Glomerular endothelial cell (primary cell): ENCODE results near the gene CPNE9. TPM values are rescaled to one million over a fixed set of nuclear protein-coding genes. Genes with fewer than 3 reads are reported as not detected.

Source experiments
- DNase-seq: peaks from one replicate; pipeline ENCODE4 v3.0.0-alpha.2; 2011; ENCODE audit warnings: low read depth, low spot score; ENCODE audit errors: extremely low read depth
- total RNA-seq: library from RNA; depleted of rRNA; stranded (reverse); fragments of >200 nt; gene quantifications from 2 replicates; pipeline ENCODE4 v1.2.3, GENCODE V29; 2015

CPNE9 gene
- total RNA-seq, 1 donor from 2014 or later, result not detected

DNA sequence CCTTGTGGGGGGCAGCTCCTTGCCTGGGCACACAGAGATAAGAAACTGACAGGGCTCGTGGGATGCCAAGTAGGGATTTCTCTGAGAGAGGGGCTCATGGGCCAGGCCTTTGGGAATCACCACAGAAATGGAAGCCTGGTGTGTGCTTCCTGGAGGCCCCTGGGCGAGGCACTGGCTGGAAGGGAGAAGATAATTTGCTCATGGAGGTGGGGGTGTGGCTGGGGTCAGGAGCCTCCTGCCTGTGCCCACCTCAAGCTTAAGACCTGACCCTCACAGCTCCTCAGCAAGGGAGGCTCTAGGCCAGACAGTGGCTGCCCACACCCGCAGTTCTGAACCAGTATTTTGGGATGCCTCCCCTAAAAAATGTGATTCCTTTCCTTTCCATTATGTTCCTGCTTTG is 16.9 kb upstream of the CPNE9 start:
- DNase-seq, result no peak

DNA sequence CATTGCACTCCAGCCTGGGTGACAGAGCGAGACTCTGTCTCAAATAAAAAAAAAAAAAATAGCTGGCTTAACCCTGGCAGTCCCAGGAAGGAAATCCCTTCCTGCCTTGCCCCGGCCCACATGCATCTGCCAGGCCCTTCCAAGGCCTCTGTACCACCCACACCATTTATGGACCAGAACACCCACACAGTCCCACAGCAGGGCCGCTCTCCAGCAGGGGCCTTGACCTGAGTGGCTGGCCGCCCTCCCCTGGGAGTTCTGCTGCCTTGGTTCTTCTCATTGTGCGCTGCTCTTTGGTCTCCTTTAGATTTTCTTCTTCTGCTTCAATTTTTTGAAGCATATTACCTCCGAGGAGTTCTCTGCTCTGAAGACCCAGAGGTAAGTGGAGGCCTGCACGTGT is 16.1 kb upstream of the CPNE9 start:
- DNase-seq, result no peak

DNA sequence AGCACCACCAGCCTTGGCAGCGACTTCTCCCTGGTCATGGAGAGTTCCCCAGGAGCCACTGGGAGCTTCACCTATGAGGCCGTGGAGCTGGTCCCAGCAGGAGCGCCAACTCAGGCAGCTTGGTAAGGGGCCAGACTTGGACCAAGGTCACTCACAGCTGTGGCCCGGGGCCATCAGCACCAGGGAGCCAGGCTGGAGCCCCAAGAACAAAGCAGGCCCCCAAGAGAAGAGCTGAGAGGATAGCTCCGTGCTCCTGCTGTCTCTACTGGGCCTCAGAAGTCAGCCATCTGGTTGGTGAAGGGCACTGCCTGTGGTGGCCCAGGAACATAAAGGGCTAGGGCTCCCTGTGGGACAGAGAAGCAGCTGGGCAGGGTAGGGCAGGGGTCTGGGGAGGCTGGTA is 14.7 kb upstream of the CPNE9 start:
- no peak for DNase-seq

DNA sequence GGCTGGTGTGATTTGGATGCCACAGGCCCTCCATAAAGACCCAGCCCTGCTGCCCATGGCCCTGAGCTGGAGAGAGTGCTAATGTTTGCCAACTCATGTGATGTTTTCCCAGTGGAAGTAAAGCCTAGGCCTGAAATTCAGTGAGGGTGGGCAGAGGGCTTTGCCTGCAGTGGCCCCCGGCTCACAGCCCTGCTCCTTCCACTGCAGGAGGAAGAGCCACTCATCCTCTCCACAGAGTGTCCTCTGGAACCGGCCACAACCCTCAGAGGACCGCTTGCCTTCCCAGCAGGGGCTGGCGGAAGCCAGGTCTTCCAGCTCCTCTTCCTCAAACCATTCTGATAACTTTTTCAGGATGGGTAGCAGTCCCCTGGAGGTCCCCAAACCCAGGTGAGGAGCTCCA is 13.9 kb upstream of the CPNE9 start:
- no peak for DNase-seq

DNA sequence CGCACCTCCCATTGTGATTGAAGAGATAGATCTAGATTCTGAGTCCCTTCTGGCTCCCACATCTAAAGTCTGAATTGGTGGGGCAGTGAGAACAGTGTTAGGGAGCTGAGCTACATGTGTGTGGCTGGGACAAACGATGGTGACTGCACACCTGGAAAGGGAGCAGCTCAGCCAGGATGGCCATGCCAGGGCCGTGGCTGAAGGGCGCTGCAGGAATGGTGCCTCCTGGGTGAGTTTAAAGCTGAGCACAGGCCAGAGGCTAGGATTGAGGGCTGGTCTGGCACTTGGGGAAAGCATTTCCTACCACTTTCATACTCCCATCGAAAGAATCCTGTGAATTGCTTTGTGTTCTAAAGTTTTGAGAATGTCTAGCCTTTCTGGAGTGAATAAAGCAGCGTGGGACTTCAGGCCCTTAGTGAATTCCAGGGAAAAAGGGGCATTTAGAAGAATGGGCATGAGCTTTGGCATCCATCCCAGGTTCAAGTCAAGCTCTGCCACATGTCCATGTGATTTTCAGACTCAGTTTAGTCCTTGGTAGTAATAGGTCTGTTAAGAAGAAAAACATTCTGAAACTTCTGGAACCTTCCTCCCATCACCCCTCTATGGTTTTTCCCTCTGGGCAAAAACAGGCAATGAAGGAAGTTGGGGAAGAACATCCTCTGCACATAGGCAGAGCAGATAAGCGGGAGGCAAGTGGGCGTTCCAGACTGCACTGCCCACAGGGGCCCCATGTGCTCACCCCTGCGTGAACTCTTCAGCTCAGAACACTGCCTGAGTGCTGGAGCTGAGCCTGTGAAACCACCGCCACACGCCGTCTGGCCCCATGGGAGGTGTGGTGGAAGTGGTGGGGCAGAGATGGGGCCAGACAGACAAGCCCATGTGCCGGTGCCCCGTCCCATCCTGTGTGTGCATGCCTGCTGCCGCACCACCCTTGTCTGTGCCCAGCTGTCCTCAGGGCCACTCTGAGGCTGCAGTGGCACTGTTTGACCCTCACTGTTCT is 12.9 kb upstream of the CPNE9 start:
- DNase-seq, result no peak

DNA sequence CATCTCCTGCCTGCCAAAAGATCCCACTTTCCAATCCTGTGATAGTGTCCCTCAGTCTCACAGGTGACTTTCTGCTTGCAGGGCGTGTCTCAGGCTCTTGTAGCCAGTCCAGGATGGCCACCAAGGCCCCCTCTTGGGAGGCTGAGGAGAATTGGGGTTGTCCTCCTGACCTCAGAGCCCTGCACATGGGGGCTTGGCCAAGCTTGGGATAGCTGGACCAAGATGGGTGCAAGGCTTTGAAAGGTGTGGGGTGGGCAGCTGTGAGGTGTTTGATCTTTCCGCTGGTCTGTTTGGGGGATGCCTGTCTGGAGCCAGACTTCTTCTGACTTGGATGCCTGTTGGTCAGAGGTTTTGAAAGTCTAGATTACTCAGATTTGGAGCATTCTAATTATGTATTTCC is 12.0 kb upstream of the CPNE9 start:
- no peak for DNase-seq

DNA sequence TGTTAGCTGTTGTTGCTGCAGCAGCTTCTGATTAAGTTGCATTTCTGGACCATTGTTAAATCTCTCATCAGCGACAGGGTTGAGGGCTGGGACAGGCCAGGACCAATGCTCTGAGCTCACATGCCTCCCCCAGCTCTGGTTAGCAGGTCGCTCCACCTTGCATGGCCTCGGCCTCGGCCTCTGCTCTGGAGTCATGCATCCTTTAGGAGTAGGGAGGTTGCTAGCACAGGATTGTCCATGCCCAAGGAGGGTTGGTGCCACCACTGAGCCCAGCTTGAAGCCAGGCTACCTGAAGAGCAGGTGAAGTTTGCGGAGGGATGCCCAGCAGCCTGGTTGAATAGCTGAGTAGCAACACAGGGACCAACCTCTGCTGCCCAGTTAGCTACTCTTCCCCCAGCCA is 11.2 kb upstream of the CPNE9 start:
- DNase-seq, result no peak

DNA sequence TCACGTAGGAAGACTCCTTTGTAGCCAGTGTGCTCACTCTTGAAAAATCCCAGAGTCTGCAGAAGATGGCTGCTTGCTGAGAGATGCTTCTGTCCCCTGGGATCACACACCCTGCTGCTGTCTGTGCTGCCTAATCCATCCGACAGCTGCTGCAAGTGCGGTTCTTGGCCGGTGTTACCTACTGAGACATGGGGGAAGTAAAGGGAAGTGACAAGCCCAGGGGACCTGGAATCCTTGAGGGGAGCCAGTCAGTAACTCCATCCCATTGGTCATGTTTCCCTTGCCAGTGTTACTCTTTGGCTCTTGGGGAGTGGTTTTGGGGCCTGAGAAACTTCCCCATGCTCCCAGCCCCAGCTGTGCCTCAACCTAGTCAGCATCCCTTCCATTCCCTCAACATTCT is 8.3 kb upstream of the CPNE9 start:
- no peak for DNase-seq

DNA sequence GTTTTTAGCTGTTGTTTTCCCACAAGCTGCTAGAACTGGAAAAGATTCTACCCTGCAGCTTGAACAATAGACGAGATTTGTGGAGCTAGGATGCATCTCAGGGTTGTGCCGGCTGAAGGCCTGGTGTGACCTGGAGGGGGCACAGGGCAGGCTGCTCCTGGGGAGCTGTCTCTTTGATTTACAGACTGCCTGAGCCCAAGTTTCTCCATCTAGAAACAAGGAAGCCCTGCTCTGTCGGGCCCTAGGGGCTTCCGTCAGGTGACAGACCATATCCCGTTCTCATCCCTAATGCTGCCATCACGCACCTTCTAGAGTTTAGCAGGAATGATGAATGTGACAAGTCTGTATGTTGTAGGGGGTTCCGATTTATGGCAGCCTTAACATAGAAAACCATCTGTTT is 7.9 kb upstream of the CPNE9 start:
- DNase-seq, result no peak

DNA sequence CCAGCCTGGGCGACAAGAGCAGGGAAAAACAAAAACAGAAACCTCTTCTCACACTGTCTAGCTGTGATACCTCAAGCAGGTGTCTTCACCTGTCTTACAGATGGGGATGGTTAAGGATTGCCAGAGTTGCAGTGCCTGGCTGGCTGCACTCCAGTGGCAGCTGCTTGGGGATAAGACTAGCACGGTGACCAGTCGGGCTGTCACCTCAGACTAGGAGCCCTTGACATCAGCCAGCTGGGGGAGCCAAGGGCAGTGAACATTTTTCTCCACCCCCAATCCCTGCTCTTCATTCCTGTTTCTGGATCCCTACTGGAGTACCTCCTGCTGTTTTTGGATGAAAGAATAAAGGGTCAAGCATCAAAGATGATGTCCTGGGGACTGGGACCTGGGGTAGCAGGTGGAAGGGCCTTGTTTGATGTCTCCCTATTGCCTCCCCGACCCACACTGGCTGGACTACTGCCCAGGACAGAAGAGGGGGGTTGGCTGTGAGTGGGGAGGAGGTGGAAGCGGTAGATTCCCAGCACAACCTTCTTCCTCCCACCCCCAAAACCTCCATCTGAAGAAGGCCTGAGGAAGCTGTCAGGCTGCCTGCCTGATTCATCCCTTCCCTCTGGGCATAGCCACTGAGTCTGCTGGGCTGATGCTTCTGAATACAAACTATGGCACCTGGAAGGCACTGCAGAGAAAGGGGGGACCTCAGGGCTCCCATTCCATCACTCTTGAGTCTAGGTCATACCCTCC is 7.0 kb upstream of the CPNE9 start:
- DNase-seq, result no peak

DNA sequence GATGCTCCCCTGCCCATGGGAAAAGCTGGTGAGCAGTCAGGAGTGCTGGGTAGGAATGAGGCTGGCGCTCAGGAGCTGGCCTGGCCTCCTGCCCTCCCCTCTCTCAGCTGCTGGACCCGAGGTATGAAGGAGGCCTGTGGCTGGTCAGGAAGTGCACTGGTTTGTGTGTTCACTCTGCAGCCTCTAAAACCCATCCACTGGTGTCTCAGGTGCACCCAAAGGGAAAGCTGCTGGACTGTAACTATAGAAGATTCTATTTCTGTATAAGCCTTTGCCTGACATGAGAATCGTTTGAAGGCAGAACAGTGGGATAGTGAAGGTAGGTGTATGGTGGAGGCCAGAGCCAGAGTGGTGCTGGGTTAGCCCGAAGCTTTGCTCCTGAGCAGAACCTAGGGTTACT is 5.7 kb upstream of the CPNE9 start:
- DNase-seq, result no peak

DNA sequence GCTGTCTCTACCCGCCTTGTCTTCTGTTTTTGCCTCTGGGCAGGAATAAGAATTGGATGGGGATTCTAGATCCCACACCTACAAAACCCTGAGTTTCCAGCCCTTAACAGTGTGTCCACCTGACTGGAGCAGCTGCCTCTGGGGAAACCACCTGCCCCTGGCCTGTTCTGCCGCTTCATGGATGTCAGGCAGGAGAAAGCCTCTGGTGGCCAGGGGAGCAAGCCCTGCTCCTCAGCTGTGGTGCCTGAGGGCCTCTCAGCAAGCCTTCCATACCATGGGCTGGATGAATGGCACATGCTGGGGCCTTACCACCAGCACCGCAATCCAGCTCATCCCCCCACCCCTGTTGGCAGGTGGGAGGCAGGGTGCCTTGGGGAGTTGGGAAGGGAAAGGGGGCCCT is 5.3 kb upstream of the CPNE9 start:
- no peak for DNase-seq

DNA sequence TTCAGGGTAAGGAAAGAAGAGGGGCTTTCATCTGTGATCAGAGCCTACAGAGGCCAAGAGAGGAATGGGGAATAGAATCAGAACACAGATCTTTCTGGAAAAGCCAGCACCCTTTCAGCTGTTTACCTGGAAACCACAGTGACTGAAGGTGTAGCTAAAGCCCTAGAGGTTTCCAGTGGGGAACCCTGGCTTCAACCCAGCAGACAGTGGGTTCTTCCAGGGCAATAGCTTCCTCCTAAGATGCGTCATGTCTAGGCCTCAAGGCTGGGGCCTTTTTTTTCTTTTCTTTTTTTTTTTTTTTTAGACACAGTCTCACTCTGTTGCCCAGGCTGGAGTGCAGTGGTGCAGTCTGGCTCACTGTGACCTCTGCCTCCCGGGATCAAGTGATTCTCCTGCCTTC is 3.1 kb upstream of the CPNE9 start:
- no peak for DNase-seq

DNA sequence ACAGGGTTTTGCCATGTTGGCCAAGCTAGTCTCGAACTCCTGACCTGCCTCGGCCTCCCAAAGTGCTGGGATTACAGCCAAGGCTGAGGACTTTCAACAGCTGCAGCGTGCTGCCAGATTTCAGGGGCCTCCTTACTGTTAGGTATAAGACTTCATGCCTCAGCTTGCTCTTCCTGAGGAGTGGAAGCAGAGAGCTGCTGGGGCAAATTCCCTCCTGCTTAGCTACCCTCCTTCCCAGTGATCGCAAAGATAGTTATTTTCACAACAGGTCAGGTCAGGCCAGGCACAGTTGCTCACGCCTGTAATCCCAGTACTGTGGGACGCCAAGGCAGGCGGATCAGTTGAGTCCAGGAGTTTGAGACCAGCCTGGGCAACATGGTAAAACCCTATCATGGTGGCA is 2.6 kb upstream of the CPNE9 start:
- DNase-seq, result no peak

DNA sequence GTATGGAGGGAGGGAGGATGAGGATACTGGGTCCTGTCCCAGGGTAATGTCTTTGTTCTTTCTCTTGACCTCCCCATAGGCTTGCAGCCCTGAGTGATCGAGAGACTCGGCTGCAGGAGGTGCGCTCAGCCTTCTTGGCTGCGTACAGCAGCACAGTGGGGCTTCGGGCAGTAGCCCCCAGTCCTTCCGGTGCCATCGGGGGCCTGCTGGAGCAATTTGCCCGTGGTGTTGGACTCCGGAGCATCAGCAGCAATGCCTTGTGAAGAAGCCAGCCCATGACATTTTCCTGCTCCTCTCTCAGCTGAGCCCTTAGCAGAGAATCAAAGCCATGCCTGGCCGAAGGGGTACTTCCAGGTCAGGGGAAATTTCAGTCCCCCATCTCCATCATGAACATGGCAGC is 1.9 kb upstream of the CPNE9 start:
- DNase-seq, result no peak

DNA sequence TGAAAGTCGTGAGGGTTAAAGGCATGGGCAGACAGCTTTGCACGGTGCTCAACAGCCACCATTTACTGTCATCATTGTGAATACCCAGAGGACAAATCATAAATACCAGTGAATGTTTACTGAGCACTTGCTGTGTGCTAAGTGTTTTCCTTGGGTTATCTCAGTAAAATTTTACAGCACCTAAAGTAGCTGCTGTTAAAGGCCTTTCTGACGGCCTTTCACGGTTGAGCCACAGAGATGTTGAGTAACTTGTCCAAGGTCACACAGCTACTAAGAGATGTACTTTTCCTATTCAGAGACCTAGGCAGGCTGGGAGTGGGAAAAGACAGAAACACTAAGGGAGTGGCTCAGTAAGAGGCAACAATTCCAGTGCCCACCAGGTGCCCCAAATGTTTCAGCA is 393 bp upstream of the CPNE9 start:
- no peak for DNase-seq

DNA sequence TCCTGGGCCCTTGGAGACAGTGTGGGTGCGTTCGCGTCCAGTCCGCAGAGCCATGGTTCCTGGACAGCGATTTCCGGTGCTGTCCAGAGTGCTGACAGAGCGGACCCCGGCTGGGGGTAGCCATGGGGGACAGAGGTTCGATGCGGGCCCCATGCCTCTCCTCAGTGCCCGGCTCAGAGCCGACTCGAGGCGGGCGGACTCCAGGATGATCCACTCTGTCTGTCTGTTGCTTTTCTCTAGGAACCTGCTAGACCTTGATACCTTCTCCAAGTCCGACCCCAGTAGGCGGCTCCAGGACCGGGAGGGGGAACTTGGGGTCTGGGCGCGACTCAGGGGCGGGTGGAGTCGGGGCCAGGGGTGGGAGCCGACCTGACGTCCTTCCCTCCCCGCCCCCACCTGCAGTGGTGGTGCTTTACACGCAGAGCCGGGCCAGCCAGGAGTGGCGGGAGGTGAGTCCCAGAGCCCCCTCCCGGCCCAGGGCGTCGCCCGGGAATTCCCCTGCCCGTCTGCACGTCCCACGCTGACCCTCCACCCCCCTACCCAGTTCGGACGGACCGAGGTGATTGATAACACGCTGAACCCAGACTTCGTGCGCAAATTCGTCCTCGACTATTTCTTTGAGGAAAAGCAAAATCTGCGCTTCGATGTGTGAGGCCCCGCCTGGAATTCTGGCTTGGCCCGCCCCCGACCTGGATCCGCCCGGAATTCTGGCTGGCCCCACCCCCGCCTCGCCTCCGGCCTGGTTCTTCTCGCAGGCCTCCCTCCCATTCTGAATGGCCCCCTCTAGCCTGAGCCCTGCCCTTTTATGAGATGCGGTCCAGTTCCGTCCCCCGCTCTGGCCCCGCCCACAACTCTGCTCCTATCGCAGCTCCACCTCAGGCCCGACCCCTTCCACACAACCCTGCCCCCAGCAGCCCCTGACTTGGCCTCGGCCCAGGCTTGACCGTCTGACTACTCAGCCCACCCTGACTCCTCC is 1.0 kb downstream of the CPNE9 start:
- no peak for DNase-seq

DNA sequence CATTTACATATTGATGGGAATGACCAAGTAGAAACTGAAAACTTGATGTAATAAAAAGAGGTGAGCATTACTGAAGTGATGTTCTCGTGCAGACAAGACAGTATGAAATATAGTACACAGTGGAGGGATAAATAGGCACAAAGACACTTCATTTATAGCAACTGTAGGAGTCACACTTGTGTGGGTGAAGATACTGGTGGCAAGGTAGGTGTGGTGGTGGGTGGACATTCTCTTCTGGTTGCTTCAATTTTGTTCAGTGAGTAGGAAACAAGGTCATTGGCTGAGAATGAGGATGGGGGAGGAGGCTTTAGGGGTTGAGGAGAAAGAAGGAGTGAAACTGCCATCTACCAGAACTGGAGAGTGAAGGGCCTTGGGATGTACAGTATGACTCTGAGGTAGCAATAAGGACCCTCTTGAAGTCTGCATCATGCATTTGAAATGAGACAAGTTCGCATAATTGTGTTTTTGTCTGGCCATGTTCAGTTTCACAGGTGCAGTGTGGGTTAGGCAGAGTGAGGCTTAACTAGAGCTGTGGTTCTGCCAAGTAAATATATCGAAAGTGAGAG is 6.6 kb downstream of the CPNE9 start:
- no peak for DNase-seq

DNA sequence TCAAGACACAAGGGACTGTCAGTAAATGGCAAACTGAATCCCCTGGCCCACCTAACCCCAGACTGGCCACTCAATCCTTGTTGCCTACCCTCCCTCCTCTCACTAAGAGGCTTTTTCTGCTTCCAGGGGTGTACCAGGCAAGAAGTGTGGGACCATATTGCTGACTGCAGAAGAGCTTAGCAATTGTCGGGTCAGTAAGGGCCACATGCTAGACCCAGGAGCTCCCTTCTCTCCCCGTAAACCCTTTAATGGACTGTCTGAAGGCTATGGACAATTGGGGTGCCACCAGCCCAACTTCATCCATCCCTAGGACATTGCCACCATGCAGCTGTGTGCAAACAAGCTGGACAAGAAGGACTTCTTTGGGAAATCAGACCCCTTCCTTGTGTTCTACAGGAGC is 8.8 kb downstream of the CPNE9 start:
- no peak for DNase-seq

DNA sequence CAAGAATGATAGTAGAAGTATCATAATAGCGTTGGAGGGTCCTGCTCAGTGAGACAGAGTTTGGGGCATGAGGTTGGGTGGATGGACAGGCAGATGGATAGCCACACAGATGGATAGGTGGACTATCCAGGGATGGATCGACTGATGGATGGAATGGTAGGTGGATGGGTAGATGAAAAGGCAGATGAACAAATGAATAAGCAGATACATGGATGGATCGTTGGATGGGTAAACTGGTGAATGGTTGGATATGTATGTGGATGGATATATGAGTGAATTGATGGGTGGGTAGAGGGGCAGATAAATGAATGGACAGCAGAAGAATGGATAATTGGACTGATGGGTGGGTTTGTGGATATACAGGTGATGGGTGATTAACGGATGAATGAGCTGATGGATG is 9.5 kb downstream of the CPNE9 start:
- no peak for DNase-seq

DNA sequence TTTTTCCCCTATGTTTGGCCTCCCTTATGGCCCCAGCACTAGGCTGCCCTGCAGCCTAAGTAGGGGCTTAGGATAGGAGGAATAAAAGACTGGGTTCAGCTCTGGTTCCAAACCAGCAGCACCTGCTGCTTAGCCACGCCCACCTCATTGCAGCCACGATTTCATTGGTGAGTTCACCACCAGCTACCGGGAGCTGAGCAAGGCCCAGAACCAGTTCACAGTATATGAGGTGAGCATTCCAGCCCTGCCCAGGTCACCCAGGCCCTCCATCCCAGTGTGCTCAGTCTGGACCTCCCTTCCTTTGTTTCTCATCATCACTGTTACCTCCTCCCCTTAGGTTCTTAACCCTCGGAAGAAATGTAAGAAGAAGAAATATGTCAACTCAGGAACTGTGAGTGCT is 11.5 kb downstream of the CPNE9 start:
- no peak for DNase-seq
